KMS-11 (cell line): ENCODE data around the gene MYH4.

Experiments used
- H2AFZ ChIP-seq: fragments of 200-600 bp; sonication (generic); 2 replicates; pipeline ENCODE4 v1.6.1; 2016; ENCODE audit warnings: antibody characterized with exemption, mixed run types, low read depth
- H3K27ac ChIP-seq: fragments of 200-600 bp; sonication (generic); 2 replicates; pipeline ENCODE4 v1.6.1; 2016; ENCODE audit warnings: mild to moderate bottlenecking, mixed run types
- H3K27me3 ChIP-seq: fragments of 200-600 bp; sonication (generic); 2 replicates; pipeline ENCODE4 v1.6.1; 2017; ENCODE audit warnings: mild to moderate bottlenecking, low read depth, mixed run types, moderate library complexity; ENCODE audit not compliant: insufficient read depth
- H3K36me3 ChIP-seq: fragments of 200-600 bp; sonication (generic); 2 replicates; pipeline ENCODE4 v1.6.1; 2017; ENCODE audit warnings: mild to moderate bottlenecking, mixed run types; ENCODE audit not compliant: insufficient read depth
- H3K4me1 ChIP-seq: fragments of 200-600 bp; sonication (generic); 2 replicates; pipeline ENCODE4 v1.6.1; 2016; ENCODE audit warnings: mild to moderate bottlenecking, low read depth, mixed run types; ENCODE audit not compliant: poor library complexity, severe bottlenecking
- H3K4me2 ChIP-seq: fragments of 200-600 bp; sonication (generic); 2 replicates; pipeline ENCODE4 v1.7.0; 2016; ENCODE audit warnings: mild to moderate bottlenecking, mixed run types
- H3K4me3 ChIP-seq: fragments of 200-600 bp; sonication (generic); IDR thresholded peaks from 2 replicates; pipeline ENCODE4 v1.6.1; 2017; ENCODE audit warnings: low read depth, low read length, mixed read lengths; ENCODE audit not compliant: insufficient read depth
- H3K79me2 ChIP-seq: fragments of 200-600 bp; sonication (generic); 2 replicates; pipeline ENCODE4 v1.6.1; 2016; ENCODE audit warnings: low read depth, mixed run types; ENCODE audit not compliant: insufficient read depth
- H3K9ac ChIP-seq: fragments of 200-600 bp; sonication (generic); 2 replicates; pipeline ENCODE4 v1.6.1; 2016; ENCODE audit warnings: mild to moderate bottlenecking, mixed run types
- H4K20me1 ChIP-seq: fragments of 200-600 bp; sonication (generic); 2 replicates; pipeline ENCODE4 v1.6.1; 2016; ENCODE audit warnings: mild to moderate bottlenecking, mixed run types; ENCODE audit not compliant: insufficient read depth
- TF ChIP-seq, protein P1 (sequence below): fragments of 200-600 bp; sonication (generic); conservative IDR thresholded peaks from 2 replicates; pipeline ENCODE4 v1.6.1; 2017; ENCODE audit warnings: low read depth, mild to moderate bottlenecking, antibody characterized with exemption, low read length, moderate library complexity, mixed read lengths

MYH4 gene

GRCh38 chr17:10469459-10469858 lies at the start of gene MYH4:
TSS of gene MYH4 (minus strand) at chr17:10469559. CDS start at chr17:10466745, 2,814 bp downstream.
- Histone ChIP-seq H3K27ac (no peak within 1 kb of the TSS), H3K4me3 (no peak within 1 kb of the TSS), H4K20me1 (no peaks in the 10 kb centered on the region), H3K9ac (no peak within 1 kb of the TSS), H3K36me3 (no peaks in the 10 kb centered on the region), H3K4me2 (no peak within 1 kb of the TSS), H3K27me3 (no peaks in the 10 kb centered on the region), H2AFZ (no peak within 1 kb of the TSS), H3K79me2 (no peaks in the 10 kb centered on the region), H3K4me1 (no peaks in the 10 kb centered on the region)
- TF ChIP-seq, protein P1, sequence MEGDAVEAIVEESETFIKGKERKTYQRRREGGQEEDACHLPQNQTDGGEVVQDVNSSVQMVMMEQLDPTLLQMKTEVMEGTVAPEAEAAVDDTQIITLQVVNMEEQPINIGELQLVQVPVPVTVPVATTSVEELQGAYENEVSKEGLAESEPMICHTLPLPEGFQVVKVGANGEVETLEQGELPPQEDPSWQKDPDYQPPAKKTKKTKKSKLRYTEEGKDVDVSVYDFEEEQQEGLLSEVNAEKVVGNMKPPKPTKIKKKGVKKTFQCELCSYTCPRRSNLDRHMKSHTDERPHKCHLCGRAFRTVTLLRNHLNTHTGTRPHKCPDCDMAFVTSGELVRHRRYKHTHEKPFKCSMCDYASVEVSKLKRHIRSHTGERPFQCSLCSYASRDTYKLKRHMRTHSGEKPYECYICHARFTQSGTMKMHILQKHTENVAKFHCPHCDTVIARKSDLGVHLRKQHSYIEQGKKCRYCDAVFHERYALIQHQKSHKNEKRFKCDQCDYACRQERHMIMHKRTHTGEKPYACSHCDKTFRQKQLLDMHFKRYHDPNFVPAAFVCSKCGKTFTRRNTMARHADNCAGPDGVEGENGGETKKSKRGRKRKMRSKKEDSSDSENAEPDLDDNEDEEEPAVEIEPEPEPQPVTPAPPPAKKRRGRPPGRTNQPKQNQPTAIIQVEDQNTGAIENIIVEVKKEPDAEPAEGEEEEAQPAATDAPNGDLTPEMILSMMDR, result no peak

GRCh38 chr17:10518271-10519037 lies 49.1 kb upstream of the MYH4 start, which contains the start of gene MYH1:
TSS of gene MYH1 (minus strand) at chr17:10518542. CDS start at chr17:10516642, 1,900 bp downstream.
- Histone ChIP-seq H3K9ac (no peak within 1 kb of the TSS), H3K27me3 (no peaks in the 10 kb centered on the region), H3K4me3 (no peak within 1 kb of the TSS), H3K4me1 (no peaks in the 10 kb centered on the region), H3K4me2 (no peak within 1 kb of the TSS), H4K20me1 (no peaks in the 10 kb centered on the region), H3K79me2 (no peaks in the 10 kb centered on the region), H3K36me3 (no peaks in the 10 kb centered on the region), H3K27ac (no peak within 1 kb of the TSS), H2AFZ (no peak within 1 kb of the TSS)
- TF ChIP-seq, protein P1, result no peak

GRCh38 chr17:10516638-10517037 lies 47.3 kb upstream of the MYH4 start:
- no peak overlapping the region for H2AFZ ChIP-seq
- H3K4me3 ChIP-seq, result no peak overlapping the region
- no peaks in the 10 kb centered on the region for H4K20me1 ChIP-seq
- H3K4me2 ChIP-seq, result no peak overlapping the region
- no peaks in the 10 kb centered on the region for H3K79me2 ChIP-seq
- H3K9ac ChIP-seq, result no peak overlapping the region
- no peaks in the 10 kb centered on the region for H3K4me1 ChIP-seq
- TF ChIP-seq, protein P1, result no peak
- H3K27ac ChIP-seq, result no peak overlapping the region
- no peaks in the 10 kb centered on the region for H3K36me3 ChIP-seq
- no peaks in the 10 kb centered on the region for H3K27me3 ChIP-seq

- Histone ChIP-seq H3K36me3 (no peaks in the 10 kb centered on the region), H3K27ac (no peak overlapping the region), H3K4me3 (no peak overlapping the region), H2AFZ (no peak overlapping the region), H4K20me1 (no peaks in the 10 kb centered on the region), H3K4me2 (no peak overlapping the region), H3K9ac (no peak overlapping the region), H3K27me3 (no peaks in the 10 kb centered on the region), H3K4me1 (no peaks in the 10 kb centered on the region), H3K79me2 (no peaks in the 10 kb centered on the region)
- TF ChIP-seq, protein P1, result no peak
These were observed 46.7 kb upstream of the MYH4 start for GRCh38 chr17:10516065-10516464.
